Measurements from ENCODE around the gene CD69.
"Not testable (repeated sequence)": the region's sequence is repeated elsewhere in the genome, so short reads cannot be mapped to it uniquely, and the experiment has no call there.

The CD69 gene

GRCh38 chr12:9729082-9729481, 31.6 kb downstream of the CD69 start:
- in situ Hi-C loops (cut with MboI; ENCODE audit: low pct_unique_long_range_greater_than_20kb, low sequenced_read_pairs), result no loop called here

GRCh38 chr12:9727813-9728212, 32.9 kb downstream of the CD69 start:
- no peak for DNase-seq
- in situ Hi-C loops (cut with MboI; ENCODE audit: low pct_unique_long_range_greater_than_20kb, low sequenced_read_pairs), result no loop called here

More at GRCh38 chr12:9729082-9729481, 31.6 kb downstream of the CD69 start:
- DNase-seq, result no peak

- no peak for DNase-seq
- in situ Hi-C loops (cut with MboI; ENCODE audit: low pct_unique_long_range_greater_than_20kb, low sequenced_read_pairs), result no loop called here
These were observed 35.4 kb downstream of the CD69 start for GRCh38 chr12:9725213-9725870.

GRCh38 chr12:9724023-9724422, 36.7 kb downstream of the CD69 start:
- in situ Hi-C loops (cut with MboI; ENCODE audit: low pct_unique_long_range_greater_than_20kb, low sequenced_read_pairs), result no loop called here
- no peak for DNase-seq

- no peak for DNase-seq
- in situ Hi-C loops (cut with MboI; ENCODE audit: low pct_unique_long_range_greater_than_20kb, low sequenced_read_pairs), result no loop called here
These were observed 39.2 kb downstream of the CD69 start for GRCh38 chr12:9721394-9722092.

GRCh38 chr12:9719790-9720189, 40.9 kb downstream of the CD69 start:
- in situ Hi-C loops (cut with MboI; ENCODE audit: low pct_unique_long_range_greater_than_20kb, low sequenced_read_pairs), result no loop called here
- no peak for DNase-seq

GRCh38 chr12:9718968-9719367, 41.7 kb downstream of the CD69 start:
- DNase-seq, result no peak
- in situ Hi-C loops (cut with MboI; ENCODE audit: low pct_unique_long_range_greater_than_20kb, low sequenced_read_pairs), result no loop called here

GRCh38 chr12:9717070-9717925, 43.4 kb downstream of the CD69 start:
- no peak for DNase-seq
- in situ Hi-C loops (cut with MboI; ENCODE audit: low pct_unique_long_range_greater_than_20kb, low sequenced_read_pairs), result no loop called here

- in situ Hi-C loops (cut with MboI; ENCODE audit: low pct_unique_long_range_greater_than_20kb, low sequenced_read_pairs); DNase-seq: not testable (repeated sequence)
These were observed 47.6 kb downstream of the CD69 start for GRCh38 chr12:9713032-9713558.

- in situ Hi-C loops (cut with MboI; ENCODE audit: low pct_unique_long_range_greater_than_20kb, low sequenced_read_pairs), result no loop called here
- no peak for DNase-seq
These were observed 49.0 kb downstream of the CD69 start for GRCh38 chr12:9711664-9712063.

GRCh38 chr12:9710584-9711375, 49.9 kb downstream of the CD69 start:
- DNase-seq, result no peak
- in situ Hi-C loops (cut with MboI; ENCODE audit: low pct_unique_long_range_greater_than_20kb, low sequenced_read_pairs), result no loop called here

GRCh38 chr12:9708853-9709252, 51.8 kb downstream of the CD69 start:
- in situ Hi-C loops (cut with MboI; ENCODE audit: low pct_unique_long_range_greater_than_20kb, low sequenced_read_pairs), result no loop called here
- DNase-seq, result no peak

- in situ Hi-C loops (cut with MboI; ENCODE audit: low pct_unique_long_range_greater_than_20kb, low sequenced_read_pairs), result no loop called here
- peak; percentile 74 for DNase-seq
These were observed 52.6 kb downstream of the CD69 start for GRCh38 chr12:9707864-9708808.

- no peak for DNase-seq
- in situ Hi-C loops (cut with MboI; ENCODE audit: low pct_unique_long_range_greater_than_20kb, low sequenced_read_pairs), result no loop called here
These were observed 53.3 kb downstream of the CD69 start for GRCh38 chr12:9707356-9707755.

- in situ Hi-C loops (cut with MboI; ENCODE audit: low pct_unique_long_range_greater_than_20kb, low sequenced_read_pairs), result no loop called here
- peak; percentile 41 for DNase-seq
These were observed 54.5 kb downstream of the CD69 start for GRCh38 chr12:9706086-9706685.

- in situ Hi-C loops (cut with MboI; ENCODE audit: low pct_unique_long_range_greater_than_20kb, low sequenced_read_pairs); DNase-seq: not testable (repeated sequence)
These were observed 56.1 kb downstream of the CD69 start for GRCh38 chr12:9704561-9704960.
